Endothelial cell of umbilical vein (primary cell): ENCODE data around the gene MYMX. TPM values are rescaled to one million over a fixed set of nuclear protein-coding genes. Genes with fewer than 3 reads are reported as not detected.

ENCODE experiments used
- BruUV-seq: library from RNA; stranded (reverse); fragments of 400-500 nt; replicated peaks from 2 replicates; lab custom pipeline; 2021; lab: Mats Ljungman, UMichigan
- CTCF ChIA-PET: fragments of 300-600, 350-600 bp; sonication (Branson Sonifier 250); formaldehyde crosslinking; loops from one replicate; lab custom pipeline; 2021; ENCODE audit warnings: antibody characterized with exemption, inconsistent platforms; lab: Charles Lee
- POLR2A ChIA-PET: fragments of 300-600, 350-600 bp; sonication (Branson Sonifier 250); formaldehyde crosslinking; loops from one replicate; lab custom pipeline; 2021; ENCODE audit warnings: antibody characterized with exemption, inconsistent platforms; lab: Charles Lee
- DNase-seq: peaks from one replicate; pipeline ENCODE4 v3.0.0-alpha.2; 2011; ENCODE audit warnings: low read depth, low spot score
- FAIRE-seq: peaks from 2 replicates; lab custom pipeline; 2011; peaks lifted over from hg19 to GRCh38; lab: Jason Lieb, UNC
- H2AFZ ChIP-seq: 2 replicates; pipeline ENCODE4 v1.6.0; 2012; ENCODE audit warnings: low read depth, low read length, control low read depth, inconsistent platforms
- H3K27ac ChIP-seq: 2 replicates; pipeline ENCODE4 v1.5.1; 2011; ENCODE audit warnings: low read depth, mild to moderate bottlenecking, control low read depth, low read length, moderate library complexity; ENCODE audit not compliant: insufficient read depth
- H3K27me3 ChIP-seq, 2 experiments: 2 replicates each; pipeline versions ENCODE4 v1.6.0 to v1.6.1; 2011; ENCODE audit warnings: low read length in 2 of 2, mixed read lengths in 1 of 2; ENCODE audit not compliant: control insufficient read depth in 2 of 2, insufficient read depth in 2 of 2
- H3K36me3 ChIP-seq, 2 experiments: 2 replicates in 1 of 2; 3 replicates in 1 of 2; pipeline ENCODE4 v1.5.1; 2011; ENCODE audit warnings: low read length in 2 of 2, mild to moderate bottlenecking in 1 of 2, moderate library complexity in 1 of 2; ENCODE audit not compliant: control insufficient read depth in 2 of 2, insufficient read depth in 2 of 2; ENCODE audit errors: extremely low read depth in 1 of 2
- H3K4me1 ChIP-seq: 3 replicates; pipeline ENCODE4 v1.5.1; 2011; ENCODE audit warnings: mild to moderate bottlenecking, low read length; ENCODE audit not compliant: control insufficient read depth, insufficient read depth; ENCODE audit errors: extremely low read depth
- H3K4me2 ChIP-seq: 2 replicates; pipeline ENCODE4 v1.6.1; 2011; ENCODE audit warnings: low read length, control low read depth, mixed read lengths; ENCODE audit not compliant: insufficient read depth
- H3K4me3 ChIP-seq, 3 experiments: fragments of 200-600 bp in 1 of 3; sonication (generic), shearing (Covaris generic) in 1 of 3; replicated peaks in 1 of 3; 2 replicates each; pipeline ENCODE4 v1.5.1; 2011 to 2016; ENCODE audit warnings: control low read depth in 3 of 3, low read length in 3 of 3, mild to moderate bottlenecking in 2 of 3, inconsistent platforms in 1 of 3, low read depth in 1 of 3, moderate library complexity in 1 of 3; ENCODE audit not compliant: insufficient read depth in 1 of 3
- H3K79me2 ChIP-seq: 2 replicates; pipeline ENCODE4 v1.6.0; 2012; ENCODE audit warnings: low read length, inconsistent platforms; ENCODE audit not compliant: control insufficient read depth, insufficient read depth
- H3K9ac ChIP-seq: replicated peaks from 2 replicates; pipeline ENCODE3; 2011; ENCODE audit warnings: low read length, control low read depth; ENCODE audit not compliant: insufficient read depth; ENCODE audit errors: extremely low read depth
- H3K9me1 ChIP-seq: replicated peaks from 3 replicates; pipeline ENCODE4 v1.6.0; 2011; ENCODE audit warnings: mild to moderate bottlenecking, low read length; ENCODE audit not compliant: control insufficient read depth, insufficient read depth; ENCODE audit errors: extremely low read depth
- H3K9me3 ChIP-seq: replicated peaks from 2 replicates; pipeline ENCODE4 v1.5.1; 2012; ENCODE audit warnings: low read length, inconsistent platforms; ENCODE audit not compliant: control insufficient read depth, insufficient read depth
- H4K20me1 ChIP-seq: replicated peaks from 2 replicates; pipeline ENCODE3; 2011; ENCODE audit warnings: mild to moderate bottlenecking, low read length; ENCODE audit not compliant: control insufficient read depth, insufficient read depth; ENCODE audit errors: extremely low read depth
- CTCF ChIP-seq, 2 donors: IDR thresholded peaks; 1 replicate in 1 of 2; 2 replicates in 1 of 2; pipeline ENCODE4 v1.5.1; 2011; ENCODE audit warnings: low read length in 2 of 2, mild to moderate bottlenecking in 2 of 2, moderate library complexity in 2 of 2, control low read depth in 1 of 2, inconsistent platforms in 1 of 2, low read depth in 1 of 2; ENCODE audit not compliant: insufficient read depth in 1 of 2; ENCODE audit errors: extremely low read depth in 1 of 2
- EZH2 ChIP-seq: IDR thresholded peaks from 2 replicates; pipeline ENCODE4 v1.6.1; 2012; ENCODE audit warnings: borderline replicate concordance, low read depth, mild to moderate bottlenecking, moderate library complexity, low read length, inconsistent platforms; ENCODE audit not compliant: severe bottlenecking
- FOS ChIP-seq: IDR thresholded peaks from 2 replicates; pipeline ENCODE4 v1.6.1; 2011; ENCODE audit warnings: mild to moderate bottlenecking, low read length, moderate library complexity, borderline replicate concordance; ENCODE audit not compliant: insufficient read depth
- GATA2 ChIP-seq: IDR thresholded peaks from 2 replicates; pipeline ENCODE4 v1.7.0; 2011; ENCODE audit warnings: low read depth, mild to moderate bottlenecking, moderate library complexity, mixed read lengths, low read length; ENCODE audit not compliant: insufficient read length, insufficient read depth
- JUN ChIP-seq: IDR thresholded peaks from 2 replicates; pipeline ENCODE4 v1.6.1; 2011; ENCODE audit warnings: borderline replicate concordance, low read depth; ENCODE audit not compliant: insufficient read length, insufficient read depth
- MAX ChIP-seq: IDR thresholded peaks from 2 replicates; pipeline ENCODE4 v1.6.1; 2011; ENCODE audit not compliant: insufficient read depth, insufficient read length
- MYC ChIP-seq: IDR thresholded peaks from one replicate; pipeline ENCODE4 v1.6.1; 2011; ENCODE audit warnings: mild to moderate bottlenecking, low read depth, low read length
- POLR2A ChIP-seq: IDR thresholded peaks from 2 replicates; pipeline ENCODE4 v1.6.1; 2012; ENCODE audit warnings: low read depth, mild to moderate bottlenecking, control low read depth, low read length
- POLR2AphosphoS5 ChIP-seq: IDR thresholded peaks from 2 replicates; pipeline ENCODE4 v1.6.1; 2012; ENCODE audit warnings: low read depth, mild to moderate bottlenecking, control low read depth, low read length, moderate library complexity; ENCODE audit not compliant: insufficient read depth
- dilution Hi-C: fragments of 300-500 bp; cut with MboI; formaldehyde crosslinking; loops from one replicate; pipeline ENCODE4 v1.15.0; 2019; ENCODE audit warnings: low sequenced_read_pairs; ENCODE audit not compliant: extremely low pct_ligation_motif_present
- intact Hi-C: fragments of 100-400 bp; cut with micrococcal nuclease; formaldehyde crosslinking; loops from one replicate; pipeline ENCODE4 v1.10.0; 2022
- polyA plus RNA-seq, 4 experiments: library from polyadenylated mRNA; depleted of rRNA in 3 of 4; stranded (reverse) in 3 of 4; unstranded in 1 of 4; fragments of >200 nt; gene quantifications; 2 replicates each; pipeline versions ENCODE4 v1.2.1 to v1.2.3, GENCODE V29; 2011 to 2012; ENCODE audit warnings: missing spikeins in 1 of 4
- total RNA-seq: library from RNA; stranded (reverse); gene quantifications from 2 replicates; pipeline ENCODE4 v1.2.3, GENCODE V29; 2021

The MYMX gene
- total and polyA plus RNA-seq, 2 donors (not counting 3 experiments of a cell fraction or from before 2014, with no cell fraction given) = 0.18 TPM; not detected in 1

- DNase-seq (no peak), FAIRE-seq (no peak)
- Histone ChIP-seq H2AFZ (no peak overlapping the region), H3K9me1 (no peaks in the 10 kb centered on the region), H3K4me1 (peaks cover 25% of the 10 kb centered on the region), H3K79me2 (peaks cover 71% of the 10 kb centered on the region), H3K27ac (no peak overlapping the region), H4K20me1 (no peaks in the 10 kb centered on the region), H3K9ac (no peak overlapping the region), H3K4me3 (no peak overlapping the region), H3K4me2 (no peak overlapping the region), H3K36me3 (peaks cover 8 to 26% of the 10 kb centered on the region in 2 experiments), H3K9me3 (no peaks in the 10 kb centered on the region), H3K27me3 (no peaks in the 10 kb centered on the region)
- BruUV-seq = no TSS peak
- intact Hi-C loops = no loop called here
- POLR2A ChIA-PET = interaction anchor here (1.2 kb wide), 1 partner anchor 19 kb away, joined by 4 read pairs; the partner anchor contains the start of gene HSP90AB1
- CTCF ChIA-PET = interaction anchor here (1.0 to 3.0 kb wide), 3 partner anchors 9 to 132 kb away, joined by 4 to 22 read pairs (median 4); no protein-coding TSS in a partner anchor
- dilution Hi-C loops = no loop called here
- no peak for TF ChIP-seq GATA2
- no peak for TF ChIP-seq MYC
- no peak for TF ChIP-seq POLR2A
- TF ChIP-seq JUN = no peak
- TF ChIP-seq FOS = no peak
- TF ChIP-seq CTCF (IDR thresholded peaks at IDR 0.05; ENCODE audit: extremely low read depth in 1 of 2, insufficient read depth in 1 of 2, low read depth in 1 of 2, low read length in 2 of 2) = no peak
Observed at GRCh38 chr6:44228031-44228430, 11.3 kb downstream of the MYMX start.

GRCh38 chr6:44228433-44228832 lies 11.7 kb downstream of the MYMX start:
- Histone ChIP-seq H3K4me2 (no peak overlapping the region), H3K36me3 (peaks cover 8 to 30% of the 10 kb centered on the region in 2 experiments), H3K4me1 (peaks cover 27% of the 10 kb centered on the region), H3K79me2 (peaks cover 69% of the 10 kb centered on the region), H4K20me1 (no peaks in the 10 kb centered on the region), H3K27me3 (no peaks in the 10 kb centered on the region), H3K4me3 (no peak overlapping the region), H3K9me3 (no peaks in the 10 kb centered on the region), H3K9me1 (no peaks in the 10 kb centered on the region), H3K27ac (no peak overlapping the region), H3K9ac (no peak overlapping the region), H2AFZ (no peak overlapping the region)
- FAIRE-seq (no peak), DNase-seq (no peak)
- dilution Hi-C loops (no loop called here), intact Hi-C loops (no loop called here)
- BruUV-seq = no TSS peak
- TF ChIP-seq CTCF (IDR thresholded peaks at IDR 0.05; ENCODE audit: extremely low read depth in 1 of 2, insufficient read depth in 1 of 2, low read depth in 1 of 2, low read length in 2 of 2) (no peak), FOS (no peak), MYC (no peak), POLR2A (no peak), MAX (no peak), JUN (no peak), POLR2AphosphoS5 (no peak), GATA2 (no peak), EZH2 (no peak)
- ChIA-PET CTCF (interaction anchor here (1.3 to 3.0 kb wide), 2 partner anchors 56 to 132 kb away, joined by 4 to 22 read pairs; no protein-coding TSS in a partner anchor), POLR2A (interaction anchor here (1.2 kb wide), 1 partner anchor 18 kb away, joined by 4 read pairs; the partner anchor contains the start of gene HSP90AB1)
